ENCODE measurements around the gene MED10.

MED10 gene

GRCh38 chr5:6322163-6322713, 56.1 kb downstream of the MED10 start:
- H4K8ac ChIP-seq (ENCODE audit: low read depth, low read length), result no peak overlapping the region
- H3K4me1 ChIP-seq (ENCODE audit: control insufficient read depth in 2 of 2, insufficient read depth in 1 of 2, low read depth in 1 of 2, low read length in 2 of 2), result no peaks in the 10 kb centered on the region
- H3K9me3 ChIP-seq (replicated peaks in 1 of 2; ENCODE audit: control insufficient read depth in 2 of 2, insufficient read depth in 1 of 2, low read depth in 1 of 2, low read length in 2 of 2), result peaks cover 0 to 5% of the 10 kb centered on the region in 2 donors
- DNase-seq (ENCODE audit: low spot score), result no peak
- no peak overlapping the region for H3K4ac ChIP-seq (ENCODE audit: low read length)
- H2BK12ac ChIP-seq (ENCODE audit: low read length), result no peak overlapping the region
- no peak overlapping the region for H3K9ac ChIP-seq (ENCODE audit: low read depth, low read length, poor library complexity)
- no peak overlapping the region for H2BK120ac ChIP-seq (ENCODE audit: low read depth, low read length)
- no peak overlapping the region for H2AK5ac ChIP-seq (ENCODE audit: low read depth, low read length)
- no peaks in the 10 kb centered on the region for H3K79me1 ChIP-seq (ENCODE audit: low read depth, low read length)
- no peak overlapping the region for H3K4me2 ChIP-seq (ENCODE audit: insufficient read depth, low read length, poor library complexity, severe bottlenecking)
- no peaks in the 10 kb centered on the region for H3K36me3 ChIP-seq (replicated peaks in 1 of 2; ENCODE audit: control insufficient read depth in 2 of 2, insufficient read depth in 2 of 2, low read length in 2 of 2)
- H3K4me3 ChIP-seq (ENCODE audit: low read length in 2 of 2), result peak overlapping the region in 1 of 2 donors; percentile 38
- no peak overlapping the region for H3K18ac ChIP-seq (ENCODE audit: low read length)
- H3K14ac ChIP-seq (ENCODE audit: low read length), result no peak overlapping the region
- H3K27ac ChIP-seq (replicated peaks; ENCODE audit: low read length), result no peak overlapping the region
- no CpG with 5 or more reads among the region's 21 CpGs for WGBS, 2 donors (ENCODE audit: extremely low coverage in 2 of 2, insufficient read length in 2 of 2, insufficient replicate concordance in 1 of 2)
- no peak overlapping the region for H3K23ac ChIP-seq (ENCODE audit: low read depth, low read length, poor library complexity)
- H2BK5ac ChIP-seq (ENCODE audit: low read length), result no peak overlapping the region
- peaks cover 0 to 3% (median 0%) of the 10 kb centered on the region in 3 experiments for H3K27me3 ChIP-seq (ENCODE audit: control insufficient read depth in 3 of 3, insufficient read depth in 3 of 3, low read depth in 1 of 3, low read length in 3 of 3)
- no peak overlapping the region for H4K91ac ChIP-seq (ENCODE audit: low read depth, low read length, poor library complexity)
- H2AFZ ChIP-seq (ENCODE audit: low read length), result no peak overlapping the region
- H2BK15ac ChIP-seq (ENCODE audit: low read length), result no peak overlapping the region
